NCI-H82 treated with DMSO at 0.1 percent for 48 hours (cell line): Measurements from ENCODE around the gene PITPNC1.
"Not testable (repeated sequence)": the region's sequence is repeated elsewhere in the genome, so short reads cannot be mapped to it uniquely, and the experiment has no call there.

Experiments
- DNase-seq: peaks from one replicate; lab custom pipeline; 2025; ENCODE audit not compliant: unreplicated experiment; lab: John Stamatoyannopoulos, UW

The PITPNC1 gene

GRCh38 chr17:67369676-67370075 lies 7.4 kb upstream of the PITPNC1 start:
- no peak for DNase-seq

GRCh38 chr17:67372751-67373150 lies 4.3 kb upstream of the PITPNC1 start:
- no peak for DNase-seq

DNA sequence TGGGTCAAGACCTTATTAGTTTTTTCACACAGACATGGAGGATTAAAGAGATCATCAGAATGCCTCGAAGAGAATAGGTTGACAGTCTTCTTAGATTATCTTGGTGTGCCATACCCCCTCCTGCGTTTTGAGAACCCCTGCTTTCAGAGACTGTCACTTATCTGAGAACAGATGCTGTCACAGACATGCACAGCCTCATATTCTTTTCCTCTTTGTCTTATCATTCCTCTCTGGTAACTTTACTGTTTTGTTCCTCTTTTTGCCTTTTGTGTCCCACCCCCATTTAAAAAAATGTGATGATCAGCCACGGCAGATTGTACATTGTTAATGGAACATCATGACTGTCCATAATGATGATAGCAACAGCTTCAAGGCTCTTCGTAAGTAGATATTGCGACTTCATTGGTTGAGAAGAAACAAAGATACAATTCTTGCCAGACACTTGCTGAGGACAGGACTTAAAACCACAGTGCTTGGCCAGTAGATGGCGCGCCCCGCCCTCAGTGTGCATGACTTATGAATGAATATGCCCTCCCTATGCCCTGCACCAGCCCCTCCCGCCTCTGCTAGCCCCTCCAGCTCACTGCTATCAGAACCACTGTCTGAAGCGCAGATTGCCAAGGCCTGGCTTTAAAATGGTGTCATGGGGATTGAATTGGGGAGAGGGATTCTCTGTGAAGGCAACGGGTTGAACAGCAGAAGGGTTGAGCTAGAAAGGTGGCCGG lies 2.6 kb upstream of the PITPNC1 start:
- DNase-seq = peak; percentile 86

GRCh38 chr17:67375054-67375427 lies 2.0 kb upstream of the PITPNC1 start:
- DNase-seq = no peak

DNA sequence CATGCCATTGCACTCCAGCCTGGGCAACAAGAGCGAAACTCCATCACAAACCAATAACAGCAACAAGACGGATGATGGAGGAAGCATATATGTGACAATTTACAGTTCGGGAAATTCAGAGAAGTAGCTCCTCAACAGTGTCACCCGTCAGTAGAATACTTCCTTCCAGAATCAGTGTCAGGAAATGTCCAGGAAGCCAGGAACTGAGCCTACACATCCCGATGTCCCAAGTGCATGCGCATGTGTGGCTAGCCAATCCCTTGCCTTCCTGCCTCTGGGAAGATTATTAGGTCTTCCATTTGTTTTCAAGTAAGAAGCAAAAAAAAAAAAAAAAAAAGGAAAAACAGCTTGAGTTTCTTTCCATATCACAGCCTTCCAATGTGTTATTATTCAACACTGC lies 1.4 kb upstream of the PITPNC1 start:
- no peak for DNase-seq

- DNase-seq = no peak
Measured at GRCh38 chr17:67376415-67376736, 705 bp upstream of the PITPNC1 start.

GRCh38 chr17:67377488-67378453 lies 690 bp downstream of the PITPNC1 start:
- no peak for DNase-seq

GRCh38 chr17:67378454-67379250 lies 1.6 kb downstream of the PITPNC1 start:
- peak; percentile 56 for DNase-seq

GRCh38 chr17:67379251-67379630 lies 2.2 kb downstream of the PITPNC1 start:
- no peak for DNase-seq

DNA sequence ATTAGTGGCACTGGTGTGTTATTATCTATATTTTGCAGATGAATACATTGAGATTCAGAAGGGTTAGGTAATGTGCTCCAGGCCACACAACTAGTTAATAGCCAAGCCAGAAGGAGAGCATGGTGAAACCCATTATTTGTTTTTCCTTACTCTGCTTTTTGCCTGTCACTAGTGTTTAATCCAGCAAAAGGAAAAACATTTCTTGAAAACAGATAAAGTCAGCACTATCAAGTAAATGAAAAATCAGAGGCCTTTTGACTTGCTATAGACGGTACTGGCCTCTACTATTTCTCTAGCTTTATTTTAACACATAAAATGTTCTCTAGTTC lies 4.8 kb downstream of the PITPNC1 start:
- DNase-seq = no peak

GRCh38 chr17:67385122-67385988 lies 8.3 kb downstream of the PITPNC1 start:
- no peak for DNase-seq

GRCh38 chr17:67386965-67387551 lies 10.0 kb downstream of the PITPNC1 start:
- DNase-seq = peak; percentile 38

DNA sequence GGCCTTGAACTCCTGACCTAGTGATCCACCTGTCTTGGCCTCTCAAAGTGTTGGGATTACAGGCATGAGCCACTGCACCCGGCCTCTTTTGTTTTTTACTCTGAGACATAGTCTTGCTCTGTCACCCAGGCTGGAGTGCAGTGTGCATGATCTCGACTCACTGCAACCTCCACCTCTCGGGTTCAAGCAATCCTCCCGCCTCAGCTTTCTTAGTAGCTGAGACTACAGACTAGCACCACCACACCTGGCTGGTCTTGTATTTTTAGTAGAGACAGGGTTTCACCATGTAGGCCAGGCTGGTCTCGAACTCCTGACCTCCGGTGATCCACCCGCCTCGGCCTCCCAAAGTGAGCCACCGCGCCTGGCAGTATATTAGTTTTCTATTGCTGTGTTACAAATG lies 11.5 kb downstream of the PITPNC1 start:
- DNase-seq = not testable (repeated sequence)

- no peak for DNase-seq
Measured at GRCh38 chr17:67388986-67389385, 11.9 kb downstream of the PITPNC1 start.

DNA sequence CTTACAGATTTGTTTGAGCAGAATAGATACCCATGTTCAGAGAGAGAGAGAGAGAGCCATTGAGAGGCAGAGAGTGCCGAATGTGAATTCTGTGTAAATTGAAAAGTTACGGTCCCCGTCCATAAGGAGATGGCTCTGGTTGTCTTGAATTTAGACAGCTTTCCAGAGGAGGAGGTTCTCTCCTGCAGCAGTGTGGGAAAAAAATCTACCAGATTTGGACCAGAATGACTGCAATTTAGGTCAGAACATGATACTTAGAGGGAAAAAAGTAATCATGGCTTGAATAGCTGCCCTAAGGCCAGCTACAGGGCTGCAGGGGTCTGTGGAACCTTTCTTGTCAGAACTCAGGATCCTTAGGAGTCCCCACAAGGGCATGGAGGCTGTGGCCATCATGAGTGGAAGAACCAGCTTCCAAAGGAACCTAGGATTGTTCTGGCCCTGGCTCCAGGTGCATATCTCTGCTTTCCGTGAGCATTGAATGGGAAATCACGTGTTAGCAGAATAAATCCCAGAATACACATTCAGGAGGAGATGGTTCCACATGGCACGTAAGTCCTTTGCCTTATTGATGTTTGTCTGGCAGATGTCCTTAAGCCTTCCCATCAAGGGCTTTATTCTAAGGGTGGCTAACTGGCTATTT lies 13.0 kb downstream of the PITPNC1 start:
- DNase-seq = peak; percentile 66

- peak; percentile 79 for DNase-seq
Measured at GRCh38 chr17:67390646-67391361, 13.7 kb downstream of the PITPNC1 start.

- no peak for DNase-seq
Measured at GRCh38 chr17:67392111-67392510, 15.0 kb downstream of the PITPNC1 start.

- DNase-seq = no peak
Measured at GRCh38 chr17:67393809-67394397, 16.8 kb downstream of the PITPNC1 start.

- DNase-seq = no peak
Measured at GRCh38 chr17:67399676-67400075, 22.6 kb downstream of the PITPNC1 start.
